Mammary microvascular endothelial cell (primary cell): ENCODE results near the gene CCDC88A. TPM values are rescaled to one million over a fixed set of nuclear protein-coding genes. Genes with fewer than 3 reads are reported as not detected.

Experiments used
- total RNA-seq: library from RNA; depleted of rRNA; stranded (reverse); fragments of >200 nt; gene quantifications from 2 replicates; pipeline ENCODE4 v1.2.3, GENCODE V29; 2015

CCDC88A gene
- total RNA-seq = 33.1 and 36.9 TPM in 2 replicates

GRCh38 chr2:55419679-55420438 is at the start of gene CCDC88A:
CCDC88A (minus strand) TSS chr2:55419856; CDS start chr2:55419079, 777 bp downstream.

GRCh38 chr2:55268907-55269644 is 150.6 kb downstream of the CCDC88A start, which contains the start of gene MTIF2:
MTIF2 (minus strand) TSS chr2:55269231; CDS start chr2:55263858, 5,373 bp downstream.

Other genes with a start within 250 kb of the CCDC88A start
- gene CLHC1, start 187.6 kb downstream of the CCDC88A start, total RNA-seq = 0.93 and 1.1 TPM in 2 replicates
- 2,144 and 2,353 TPM in 2 replicates for gene RPS27A, start 187.2 kb downstream of the CCDC88A start, total RNA-seq
- gene MTIF2, start 150.6 kb downstream of the CCDC88A start, total RNA-seq = 24.0 and 27.0 TPM in 2 replicates
- 10.2 and 20.2 TPM in 2 replicates for gene CFAP36, start 99.9 kb upstream of the CCDC88A start, total RNA-seq
- 34.0 and 38.2 TPM in 2 replicates for gene PPP4R3B, start 197.8 kb upstream of the CCDC88A start, total RNA-seq